HEK293 (cell line): ENCODE measurements around the gene DNAH12.

Source experiments
- CTCF ChIA-PET: fragments of 350-600 bp; formaldehyde crosslinking; extraction: SDS; loops from one replicate; lab custom pipeline; 2021; ENCODE audit warnings: antibody characterized with exemption; lab: Yijun Ruan, JAX
- POLR2A ChIA-PET: fragments of 300-600 bp; formaldehyde crosslinking; extraction: SDS; loops from one replicate; lab custom pipeline; 2020; ENCODE audit warnings: antibody characterized with exemption, inconsistent platforms; lab: Yijun Ruan, JAX
- H3K27ac ChIP-seq: fragments of 200-500 bp; sonication (Bioruptor generic); 2 replicates; pipeline ENCODE4 v1.5.1; 2014; ENCODE audit warnings: low read depth, low read length, control low read depth, inconsistent platforms; ENCODE audit errors: extremely low read depth
- H3K36me3 ChIP-seq, 2 experiments: fragments of 200-500 bp in 1 of 2; sonication (Bioruptor generic) in 1 of 2; 1 replicate in 1 of 2; 2 replicates in 1 of 2; pipeline ENCODE4 v1.5.1; 2014 to 2017; ENCODE audit warnings: inconsistent platforms in 2 of 2, low read length in 2 of 2; ENCODE audit not compliant: control insufficient read depth in 2 of 2, insufficient read depth in 1 of 2
- H3K4me1 ChIP-seq: fragments of 200-500 bp; sonication (Bioruptor generic); 2 replicates; pipeline ENCODE4 v1.5.1; 2014; ENCODE audit warnings: mild to moderate bottlenecking, low read length, inconsistent platforms; ENCODE audit not compliant: control insufficient read depth, insufficient read depth
- H3K4me3 ChIP-seq: 2 replicates; pipeline ENCODE4 v1.5.1; 2011; ENCODE audit warnings: low read depth, mild to moderate bottlenecking, control low read depth, low read length, moderate library complexity
- H3K9me3 ChIP-seq: fragments of 200-500 bp; sonication (Bioruptor generic); 2 replicates; pipeline ENCODE4 v1.5.1; 2014; ENCODE audit warnings: low read depth, low read length, inconsistent platforms; ENCODE audit not compliant: control insufficient read depth, insufficient read depth
- EGR2 ChIP-seq: fragments of 450-650 bp; formaldehyde crosslinking; IDR thresholded peaks from 2 replicates; pipeline ENCODE4 v1.5.1; 2016; ENCODE audit warnings: low read depth, missing biosample characterization, missing genetic modification characterization
- HIC1 ChIP-seq: fragments of 450-650 bp; formaldehyde crosslinking; IDR thresholded peaks from 2 replicates; pipeline ENCODE4 v1.5.1; 2016; ENCODE audit warnings: missing biosample characterization, missing genetic modification characterization
- KLF7 ChIP-seq: fragments of 450-650 bp; formaldehyde crosslinking; IDR thresholded peaks from 2 replicates; pipeline ENCODE4 v1.5.1; 2016; ENCODE audit warnings: missing biosample characterization, missing genetic modification characterization, borderline replicate concordance
- KLF8 ChIP-seq: fragments of 450-650 bp; formaldehyde crosslinking; IDR thresholded peaks from 2 replicates; pipeline ENCODE4 v1.5.1; 2016; ENCODE audit warnings: missing biosample characterization, missing genetic modification characterization
- ZBTB1 ChIP-seq: fragments of 450-650 bp; formaldehyde crosslinking; IDR thresholded peaks from 2 replicates; pipeline ENCODE4 v1.5.1; 2016; ENCODE audit warnings: missing biosample characterization, missing genetic modification characterization
- ZBTB11 ChIP-seq: fragments of 450-650 bp; formaldehyde crosslinking; conservative IDR thresholded peaks from 2 replicates; pipeline ENCODE4 v1.5.1; 2016; ENCODE audit warnings: low read depth, missing biosample characterization, missing genetic modification characterization
- ZBTB44 ChIP-seq: fragments of 450-650 bp; IDR thresholded peaks from 2 replicates; pipeline ENCODE4 v1.5.1; 2018; ENCODE audit warnings: missing biosample characterization, mild to moderate bottlenecking, missing genetic modification characterization
- ZFP3 ChIP-seq: fragments of 450-650 bp; formaldehyde crosslinking; IDR thresholded peaks from 2 replicates; pipeline ENCODE4 v1.5.1; 2016; ENCODE audit warnings: low read depth, missing biosample characterization, missing genetic modification characterization
- ZFP37 ChIP-seq: fragments of 450-650 bp; formaldehyde crosslinking; IDR thresholded peaks from 2 replicates; pipeline ENCODE4 v1.5.1; 2016; ENCODE audit warnings: missing biosample characterization, missing genetic modification characterization
- ZNF112 ChIP-seq: fragments of 450-650 bp; formaldehyde crosslinking; IDR thresholded peaks from 2 replicates; pipeline ENCODE4 v1.5.0; 2017; ENCODE audit warnings: missing biosample characterization, missing genetic modification characterization
- ZNF18 ChIP-seq: fragments of 450-650 bp; formaldehyde crosslinking; IDR thresholded peaks from 2 replicates; pipeline ENCODE4 v1.5.1; 2016; ENCODE audit warnings: missing biosample characterization, missing genetic modification characterization
- ZNF280D ChIP-seq: fragments of 450-650 bp; formaldehyde crosslinking; IDR thresholded peaks from 2 replicates; pipeline ENCODE4 v1.5.1; 2016; ENCODE audit warnings: missing biosample characterization, missing genetic modification characterization
- ZNF302 ChIP-seq: fragments of 450-650 bp; formaldehyde crosslinking; IDR thresholded peaks from 2 replicates; pipeline ENCODE4 v1.5.1; 2016; ENCODE audit warnings: missing biosample characterization, missing genetic modification characterization, low read depth
- ZNF510 ChIP-seq: fragments of 450-650 bp; formaldehyde crosslinking; IDR thresholded peaks from 2 replicates; pipeline ENCODE4 v1.5.1; 2018; ENCODE audit warnings: mild to moderate bottlenecking, missing genetic modification characterization, missing biosample characterization; ENCODE audit not compliant: insufficient replicate concordance
- ZNF530 ChIP-seq: fragments of 450-650 bp; formaldehyde crosslinking; IDR thresholded peaks from 2 replicates; pipeline ENCODE4 v1.5.1; 2016; ENCODE audit warnings: low read depth, missing biosample characterization, missing genetic modification characterization
- ZNF548 ChIP-seq: fragments of 450-650 bp; formaldehyde crosslinking; IDR thresholded peaks from 2 replicates; pipeline ENCODE4 v1.5.1; 2016; ENCODE audit warnings: missing biosample characterization, missing genetic modification characterization
- ZNF549 ChIP-seq: fragments of 450-650 bp; IDR thresholded peaks from 2 replicates; pipeline ENCODE4 v1.5.1; 2018; ENCODE audit warnings: missing biosample characterization, missing genetic modification characterization, mild to moderate bottlenecking, inconsistent platforms, moderate library complexity
- ZNF558 ChIP-seq: fragments of 450-650 bp; formaldehyde crosslinking; IDR thresholded peaks from 2 replicates; pipeline ENCODE4 v1.5.1; 2016; ENCODE audit warnings: missing biosample characterization, missing genetic modification characterization
- ZNF600 ChIP-seq: fragments of 450-650 bp; formaldehyde crosslinking; IDR thresholded peaks from 2 replicates; pipeline ENCODE4 v1.5.1; 2016; ENCODE audit warnings: missing biosample characterization, missing genetic modification characterization
- ZNF837 ChIP-seq: fragments of 450-650 bp; formaldehyde crosslinking; IDR thresholded peaks from 2 replicates; pipeline ENCODE4 v1.5.1; 2016; ENCODE audit warnings: missing biosample characterization, missing genetic modification characterization

The DNAH12 gene

GRCh38 chr3:57583544-57583943, 39.4 kb upstream of the DNAH12 start:
- no peak overlapping the region for H3K4me3 ChIP-seq
- H3K36me3 ChIP-seq = peaks cover 4 to 40% of the 10 kb centered on the region in 2 experiments; a peak in 2 of 3 replicates
- H3K27ac ChIP-seq = no peak overlapping the region
- TF ChIP-seq ZFP3 (tag by site-specific recombination) (no peak), KLF8 (tag by site-specific recombination) (no peak), HIC1 (tag by site-specific recombination) (no peak), ZNF600 (tag by site-specific recombination) (no peak), ZBTB1 (tag by site-specific recombination) (no peak), ZNF530 (tag by site-specific recombination) (no peak), ZNF302 (tag by site-specific recombination) (no peak), ZBTB11 (tag by site-specific recombination) (no peak), ZNF280D (tag by site-specific recombination) (no peak), ZBTB44 (tag by site-specific recombination) (no peak), ZFP37 (tag by site-specific recombination) (no peak), EGR2 (tag by site-specific recombination) (no peak), ZNF837 (no peak), ZNF510 (tag by site-specific recombination) (no peak), KLF7 (tag by site-specific recombination) (no peak), ZNF549 (tag by site-specific recombination) (no peak), ZNF112 (tag by site-specific recombination) (no peak), ZNF558 (tag by site-specific recombination) (no peak), ZNF18 (tag by site-specific recombination) (no peak), ZNF548 (tag by site-specific recombination) (no peak)
- H3K9me3 ChIP-seq = no peaks in the 10 kb centered on the region
- H3K4me1 ChIP-seq = 0 out of 2 replicates have a peak, but pooled peaks cover 3% of the 10 kb centered on the region
- ChIA-PET POLR2A (no interaction called here), CTCF (no interaction called here)
